IMR-90 (cell line): ENCODE measurements around the gene CC2D2A. TPM values are rescaled to one million over a fixed set of nuclear protein-coding genes. Genes with fewer than 3 reads are reported as not detected.

Source experiments
- ATAC-seq: fragments of 200-7000 bp; cut with Tn5 transposase; 2 replicates; pipeline ENCODE4 v1.9.1; 2020; ENCODE audit warnings: low read depth, mild to moderate bottlenecking, moderate library complexity
- BruUV-seq: library from RNA; stranded (reverse); fragments of 400-500 nt; replicated peaks from 2 replicates; lab custom pipeline; 2021; lab: Mats Ljungman, UMichigan
- CTCF ChIA-PET: fragments of 300-600 bp; formaldehyde crosslinking; extraction: SDS; loops from one replicate; lab custom pipeline; 2021; ENCODE audit warnings: antibody characterized with exemption; lab: Yijun Ruan, JAX
- POLR2A ChIA-PET: fragments of 300-600 bp; sonication (Branson Sonifier 250); formaldehyde crosslinking; loops from one replicate; lab custom pipeline; 2022; ENCODE audit warnings: antibody characterized with exemption; ENCODE audit not compliant: unreplicated experiment; lab: Charles Lee
- DNase-seq: peaks from one replicate; pipeline ENCODE4 v3.0.0; 2013
- H2AFZ ChIP-seq: replicated peaks from 2 replicates; pipeline ENCODE3; 2013; ENCODE audit warnings: low read length, mild to moderate bottlenecking; ENCODE audit not compliant: poor library complexity
- H2AK5ac ChIP-seq: 2 replicates; pipeline ENCODE4 v1.6.1; 2013; ENCODE audit warnings: low read depth, low read length, inconsistent platforms
- H2AK9ac ChIP-seq: replicated peaks from 2 replicates; pipeline ENCODE3; 2013; ENCODE audit warnings: mild to moderate bottlenecking, low read depth, low read length, moderate library complexity; ENCODE audit not compliant: poor library complexity
- H2BK120ac ChIP-seq: 2 replicates; pipeline ENCODE4 v1.6.1; 2013; ENCODE audit warnings: low read depth, low read length, inconsistent platforms
- H2BK15ac ChIP-seq: 3 replicates; pipeline ENCODE4 v1.6.1; 2013; ENCODE audit warnings: low read depth, low read length, inconsistent platforms
- H2BK20ac ChIP-seq: 2 replicates; pipeline ENCODE4 v1.6.1; 2013; ENCODE audit warnings: low read depth, mild to moderate bottlenecking, inconsistent platforms, low read length, moderate library complexity
- H2BK5ac ChIP-seq: 2 replicates; pipeline ENCODE4 v1.6.1; 2013; ENCODE audit warnings: mild to moderate bottlenecking, low read depth, low read length, inconsistent platforms; ENCODE audit not compliant: poor library complexity, severe bottlenecking
- H3K14ac ChIP-seq: replicated peaks from 2 replicates; pipeline ENCODE4 v1.6.1; 2013; ENCODE audit warnings: low read depth, low read length, inconsistent platforms
- H3K18ac ChIP-seq: 2 replicates; pipeline ENCODE4 v1.6.1; 2013; ENCODE audit warnings: low read depth, low read length, control low read depth
- H3K23ac ChIP-seq: 2 replicates; pipeline ENCODE4 v1.6.1; 2013; ENCODE audit warnings: low read depth, low read length, inconsistent platforms
- H3K27ac ChIP-seq: 2 replicates; pipeline ENCODE4 v1.5.1; 2013; ENCODE audit warnings: mild to moderate bottlenecking, control low read depth, low read length; ENCODE audit not compliant: insufficient read depth
- H3K27me3 ChIP-seq: 2 replicates; pipeline ENCODE4 v1.6.1; 2013; ENCODE audit warnings: low read length; ENCODE audit not compliant: control insufficient read depth, insufficient read depth
- H3K36me3 ChIP-seq: 2 replicates; pipeline ENCODE4 v1.6.1; 2013; ENCODE audit warnings: low read length, mixed read lengths; ENCODE audit not compliant: control insufficient read depth, insufficient read depth
- H3K4ac ChIP-seq: 2 replicates; pipeline ENCODE4 v1.6.1; 2013; ENCODE audit warnings: low read depth, low read length, inconsistent platforms
- H3K4me1 ChIP-seq: 2 replicates; pipeline ENCODE4 v1.6.1; 2013; ENCODE audit warnings: low read length, mixed read lengths; ENCODE audit not compliant: control insufficient read depth, insufficient read depth
- H3K4me2 ChIP-seq: 2 replicates; pipeline ENCODE4 v1.6.1; 2013; ENCODE audit warnings: low read depth, mild to moderate bottlenecking, control low read depth, low read length, moderate library complexity
- H3K4me3 ChIP-seq: 2 replicates; pipeline ENCODE4 v1.5.1; 2013; ENCODE audit warnings: low read depth, mild to moderate bottlenecking, control low read depth, low read length, moderate library complexity; ENCODE audit not compliant: insufficient read depth
- H3K56ac ChIP-seq: 2 replicates; pipeline ENCODE4 v1.6.1; 2013; ENCODE audit warnings: low read length, inconsistent platforms; ENCODE audit not compliant: insufficient read depth; ENCODE audit errors: extremely low read depth
- H3K79me1 ChIP-seq, 2 experiments: 2 replicates each; pipeline ENCODE4 v1.6.1; 2013; ENCODE audit warnings: low read length in 2 of 2, inconsistent platforms in 1 of 2, low read depth in 1 of 2
- H3K9ac ChIP-seq: 2 replicates; pipeline ENCODE4 v1.6.1; 2013; ENCODE audit warnings: low read depth, low read length, control low read depth
- H3K9me1 ChIP-seq: 2 replicates; pipeline ENCODE4 v1.6.1; 2013; ENCODE audit warnings: low read length, inconsistent platforms; ENCODE audit not compliant: insufficient read depth
- H3K9me3 ChIP-seq: 2 replicates; pipeline ENCODE4 v1.6.1; 2013; ENCODE audit warnings: low read length; ENCODE audit not compliant: control insufficient read depth, insufficient read depth
- H4K20me1 ChIP-seq: 2 replicates; pipeline ENCODE4 v1.6.1; 2013; ENCODE audit warnings: low read length, inconsistent platforms; ENCODE audit not compliant: insufficient read depth
- H4K5ac ChIP-seq: 2 replicates; pipeline ENCODE4 v1.6.1; 2013; ENCODE audit warnings: mild to moderate bottlenecking, low read depth, low read length, control low read depth
- H4K8ac ChIP-seq, 2 experiments: 2 replicates each; pipeline ENCODE4 v1.6.1; 2013; ENCODE audit warnings: low read depth in 2 of 2, low read length in 2 of 2, control low read depth in 1 of 2, inconsistent platforms in 1 of 2
- H4K91ac ChIP-seq: 2 replicates; pipeline ENCODE4 v1.6.1; 2013; ENCODE audit warnings: low read depth, low read length, inconsistent platforms; ENCODE audit not compliant: insufficient read depth
- FOS ChIP-seq: fragments of 150-350 bp; IDR thresholded peaks from 2 replicates; pipeline ENCODE4 v1.6.1; 2016; ENCODE audit warnings: low read depth, low read length
- RAD21 ChIP-seq: IDR thresholded peaks from 2 replicates; pipeline ENCODE4 v1.6.1; 2012; ENCODE audit warnings: low read length, improper control_type of control experiment
- USF2 ChIP-seq: fragments of 150-350 bp; IDR thresholded peaks from 2 replicates; pipeline ENCODE4 v1.6.1; 2017; ENCODE audit warnings: mild to moderate bottlenecking, antibody characterized with exemption, low read length, low read depth
- WGBS, 2 experiments: methylation state at CpG; one replicate each; pipeline versions ENCODE4 v1.1.5 to v1.1.7; 2013; ENCODE audit warnings: missing lambda C conversion rate in 2 of 2; ENCODE audit not compliant: insufficient read length in 1 of 2; ENCODE audit errors: extremely low coverage in 2 of 2; 5-methylcytosine and 5-hydroxymethylcytosine counted together
- dilution Hi-C: fragments of 300-500 bp; cut with HindIII; formaldehyde crosslinking; loops from one replicate; pipeline ENCODE4 v1.14.3; 2018; ENCODE audit warnings: low sequenced_read_pairs; ENCODE audit not compliant: unreplicated experiment
- in situ Hi-C: fragments of 300-500 bp; cut with MboI; formaldehyde crosslinking; loops from 3 replicates; pipeline ENCODE4 v1.14.3; 2019; ENCODE audit warnings: low sequenced_read_pairs, inconsistent platforms, mixed read lengths
- intact Hi-C: fragments of 100-400 bp; cut with micrococcal nuclease; formaldehyde crosslinking; loops from 2 replicates; pipeline ENCODE4 v1.10.0; 2022
- polyA plus RNA-seq, 3 experiments: library from polyadenylated mRNA; depleted of rRNA; stranded (reverse); fragments of >200 nt; gene quantifications; 2 replicates each; pipeline ENCODE4 v1.2.3, GENCODE V29; 2012; ENCODE audit warnings: low replicate concordance in 1 of 3
- total RNA-seq: library from RNA; depleted of rRNA; stranded (reverse); fragments of >200 nt; gene quantifications from 2 replicates; pipeline ENCODE4 v1.2.3, GENCODE V29; 2012

CC2D2A gene
- total and polyA plus RNA-seq, 2 of the 4 experiments (the other 2 are of a cell fraction), result 20.8 to 26.3 TPM

GRCh38 chr4:15536552-15537499 lies 67.1 kb downstream of the CC2D2A start:
- ChIA-PET POLR2A (no interaction called here), CTCF (no interaction called here)
- Histone ChIP-seq H3K4me1 (no peaks in the 10 kb centered on the region), H4K8ac (no peak overlapping the region), H3K9me3 (no peaks in the 10 kb centered on the region), H2BK20ac (no peak overlapping the region), H2BK5ac (no peak overlapping the region), H3K9me1 (no peaks in the 10 kb centered on the region), H3K27me3 (no peaks in the 10 kb centered on the region), H3K56ac (no peak overlapping the region), H3K79me1 (no peaks in the 10 kb centered on the region), H2BK15ac (no peak overlapping the region), H3K9ac (no peak overlapping the region), H2BK120ac (no peak overlapping the region), H4K20me1 (no peaks in the 10 kb centered on the region), H3K18ac (no peak overlapping the region), H3K14ac (no peak overlapping the region), H3K4ac (no peak overlapping the region), H2AK5ac (no peak overlapping the region), H2AFZ (no peak overlapping the region), H3K36me3 (peaks cover 13% of the 10 kb centered on the region), H3K4me3 (no peak overlapping the region), H3K4me2 (no peak overlapping the region), H3K23ac (no peak overlapping the region), H3K27ac (no peak overlapping the region), H2AK9ac (no peak overlapping the region), H4K5ac (no peak overlapping the region), H4K91ac (no peak overlapping the region)
- BruUV-seq, result no TSS peak
- TF ChIP-seq RAD21, result no peak
- TF ChIP-seq USF2, result no peak
- TF ChIP-seq FOS, result no peak
- ATAC-seq (no peak), DNase-seq (no peak)
- dilution Hi-C loops, result no loop called here
- in situ Hi-C loops, result no loop called here
- intact Hi-C loops, result no loop called here
- WGBS, 2 experiments, result no CpG with 5 or more reads among the region's 7 CpGs
